Stomach smooth muscle (tissue), 2 donors: ENCODE measurements around the gene TSHR.
A peak's percentile ranks its signal among the peaks of the same experiment; 100 is the strongest.
"Not testable (repeated sequence)": the region's sequence is repeated elsewhere in the genome, so short reads cannot be mapped to it uniquely, and the experiment has no call there.

Experiments used
- H3K27ac ChIP-seq: one replicate; pipeline ENCODE4 v1.7.0; 2013; ENCODE audit warnings: mild to moderate bottlenecking, low read length, inconsistent platforms
- H3K27me3 ChIP-seq, 2 donors: one replicate each; pipeline ENCODE4 v1.7.0; 2013; ENCODE audit warnings: low read length in 2 of 2; ENCODE audit not compliant: insufficient read depth in 2 of 2, control insufficient read depth in 1 of 2
- H3K36me3 ChIP-seq, 2 donors: one replicate each; pipeline ENCODE4 v1.7.0; 2013; ENCODE audit warnings: low read length in 2 of 2; ENCODE audit not compliant: control insufficient read depth in 2 of 2, insufficient read depth in 2 of 2
- H3K4me1 ChIP-seq: one replicate; pipeline ENCODE4 v1.7.0; 2013; ENCODE audit warnings: low read length; ENCODE audit not compliant: control insufficient read depth, insufficient read depth
- H3K4me3 ChIP-seq, 2 donors: one replicate each; pipeline ENCODE4 v1.7.0; 2013; ENCODE audit warnings: low read length in 2 of 2
- H3K9ac ChIP-seq, 2 donors: one replicate each; pipeline ENCODE4 v1.7.0; 2013; ENCODE audit warnings: low read length in 2 of 2, mild to moderate bottlenecking in 1 of 2
- H3K9me3 ChIP-seq, 2 donors: one replicate each; pipeline ENCODE4 v1.7.0; 2013; ENCODE audit warnings: low read length in 2 of 2; ENCODE audit not compliant: control insufficient read depth in 2 of 2
- donor health status: healthy.
- donor health status: Pancreatic carcinoma.

TSHR gene

GRCh38 chr14:80951491-80951890 lies 3.9 kb upstream of the TSHR start:
- H3K4me3 ChIP-seq: no peak overlapping the region
- H3K4me1 ChIP-seq: no peaks in the 10 kb centered on the region
- H3K27me3 ChIP-seq: peaks cover 0 to 5% of the 10 kb centered on the region in 2 donors
- H3K9me3 ChIP-seq: no peaks in the 10 kb centered on the region
- no peak overlapping the region for H3K27ac ChIP-seq
- H3K9ac ChIP-seq: no peak overlapping the region
- no peaks in the 10 kb centered on the region for H3K36me3 ChIP-seq

- not testable (repeated sequence) for H3K9me3 ChIP-seq, H3K27ac ChIP-seq, H3K27me3 ChIP-seq, H3K9ac ChIP-seq, H3K4me1 ChIP-seq, H3K4me3 ChIP-seq, H3K36me3 ChIP-seq
These were observed 2.2 kb upstream of the TSHR start for GRCh38 chr14:80953211-80953610.

- Histone ChIP-seq H3K4me1 (no peaks in the 10 kb centered on the region), H3K9me3 (no peaks in the 10 kb centered on the region), H3K9ac (no peak overlapping the region), H3K36me3 (no peaks in the 10 kb centered on the region), H3K27me3 (peaks cover 0 to 5% of the 10 kb centered on the region in 2 donors), H3K27ac (no peak overlapping the region), H3K4me3 (peak overlapping the region; percentile 72 to 83)
These were observed 628 bp upstream of the TSHR start for GRCh38 chr14:80954687-80955299.

- Histone ChIP-seq H3K9ac (no peak overlapping the region), H3K27me3 (peaks cover 0 to 5% of the 10 kb centered on the region in 2 donors), H3K4me3 (no peak overlapping the region), H3K27ac (no peak overlapping the region), H3K9me3 (no peaks in the 10 kb centered on the region), H3K36me3 (no peaks in the 10 kb centered on the region), H3K4me1 (no peaks in the 10 kb centered on the region)
These were observed 681 bp downstream of the TSHR start for GRCh38 chr14:80956102-80956501.

GRCh38 chr14:80956922-80957321 lies 1.5 kb downstream of the TSHR start:
- no peak overlapping the region for H3K9ac ChIP-seq
- no peaks in the 10 kb centered on the region for H3K4me1 ChIP-seq
- H3K4me3 ChIP-seq: no peak overlapping the region
- no peak overlapping the region for H3K27ac ChIP-seq
- H3K36me3 ChIP-seq: no peaks in the 10 kb centered on the region
- H3K9me3 ChIP-seq: no peaks in the 10 kb centered on the region
- H3K27me3 ChIP-seq: peaks cover 0 to 5% of the 10 kb centered on the region in 2 donors

GRCh38 chr14:80957613-80958012 lies 2.2 kb downstream of the TSHR start:
- H3K9ac ChIP-seq: no peak overlapping the region

GRCh38 chr14:80958226-80958625 lies 2.8 kb downstream of the TSHR start:
- Histone ChIP-seq H3K9me3 (no peaks in the 10 kb centered on the region), H3K27ac (no peak overlapping the region), H3K4me1 (no peaks in the 10 kb centered on the region), H3K4me3 (no peak overlapping the region), H3K27me3 (peaks cover 0 to 5% of the 10 kb centered on the region in 2 donors), H3K9ac (no peak overlapping the region), H3K36me3 (no peaks in the 10 kb centered on the region)

More at GRCh38 chr14:80957613-80958012, 2.2 kb downstream of the TSHR start:
- Histone ChIP-seq H3K27ac (no peak overlapping the region), H3K36me3 (no peaks in the 10 kb centered on the region), H3K4me3 (no peak overlapping the region), H3K27me3 (peaks cover 0 to 5% of the 10 kb centered on the region in 2 donors), H3K4me1 (no peaks in the 10 kb centered on the region), H3K9me3 (no peaks in the 10 kb centered on the region)

GRCh38 chr14:80958939-80959338 lies 3.5 kb downstream of the TSHR start:
- Histone ChIP-seq H3K27ac (no peak overlapping the region), H3K4me3 (no peak overlapping the region)

GRCh38 chr14:80959496-80959895 lies 4.1 kb downstream of the TSHR start:
- no peaks in the 10 kb centered on the region for H3K4me1 ChIP-seq
- no peak overlapping the region for H3K27ac ChIP-seq
- no peaks in the 10 kb centered on the region for H3K36me3 ChIP-seq
- no peaks in the 10 kb centered on the region for H3K9me3 ChIP-seq
- no peak overlapping the region for H3K9ac ChIP-seq
- peaks cover 0 to 5% of the 10 kb centered on the region in 2 donors for H3K27me3 ChIP-seq
- H3K4me3 ChIP-seq: no peak overlapping the region

More at GRCh38 chr14:80958939-80959338, 3.5 kb downstream of the TSHR start:
- H3K4me1 ChIP-seq: no peaks in the 10 kb centered on the region
- no peak overlapping the region for H3K9ac ChIP-seq
- peaks cover 0 to 5% of the 10 kb centered on the region in 2 donors for H3K27me3 ChIP-seq
- H3K36me3 ChIP-seq: no peaks in the 10 kb centered on the region
- H3K9me3 ChIP-seq: no peaks in the 10 kb centered on the region

- Histone ChIP-seq H3K27ac (no peak overlapping the region), H3K9me3 (no peaks in the 10 kb centered on the region), H3K4me3 (no peak overlapping the region), H3K36me3 (no peaks in the 10 kb centered on the region), H3K9ac (no peak overlapping the region), H3K4me1 (no peaks in the 10 kb centered on the region), H3K27me3 (no peaks in the 10 kb centered on the region)
These were observed 9.6 kb downstream of the TSHR start for GRCh38 chr14:80965037-80965436.

GRCh38 chr14:80973931-80974641 lies 18.7 kb downstream of the TSHR start:
- H3K9ac ChIP-seq: no peak overlapping the region
- peaks cover 5% of the 10 kb centered on the region for H3K4me1 ChIP-seq
- no peaks in the 10 kb centered on the region for H3K27me3 ChIP-seq
- peak overlapping the region; percentile 56 for H3K27ac ChIP-seq
- H3K4me3 ChIP-seq: peak overlapping the region in 1 of 2 donors; percentile 12
- H3K36me3 ChIP-seq: no peaks in the 10 kb centered on the region
- no peaks in the 10 kb centered on the region for H3K9me3 ChIP-seq
